ENCODE data around the gene GEMIN7. TPM values are rescaled to one million over a fixed set of nuclear protein-coding genes. Genes with fewer than 3 reads are reported as not detected.

GEMIN7 gene
- total and polyA plus RNA-seq, 12 donors, result 10.7 to 38.2 (median 14.8) TPM

GRCh38 chr19:45100201-45100600 is 21.1 kb downstream of the GEMIN7 start:
- no peak for TF ChIP-seq CTCF (IDR thresholded peaks at IDR 0.05)
- Histone ChIP-seq H3K4me3 (no peak overlapping the region), H3K36me3 (peaks cover 0 to 8% (median 0%) of the 10 kb centered on the region in 9 donors), H3K9me3 (no peaks in the 10 kb centered on the region), H3K27me3 (no peaks in the 10 kb centered on the region), H3K4me1 (peaks cover 16 to 99% (median 77%) of the 10 kb centered on the region in 9 donors), H3K27ac (peak overlapping the region in 4 of 10 donors; percentile 26 to 75 (median 64))
- DNase-seq (no peak), ATAC-seq (no peak)
- WGBS, 2 donors, result 84% methylated on average over 3 of the region's 3 CpGs
- intact Hi-C loops (cut with DNase I), result loop anchor here in 1 of 10 donors (5.0 kb wide), 1 partner anchor 77 kb away; the partner anchor contains the start of genes BLOC1S3 and TRAPPC6A

DNA sequence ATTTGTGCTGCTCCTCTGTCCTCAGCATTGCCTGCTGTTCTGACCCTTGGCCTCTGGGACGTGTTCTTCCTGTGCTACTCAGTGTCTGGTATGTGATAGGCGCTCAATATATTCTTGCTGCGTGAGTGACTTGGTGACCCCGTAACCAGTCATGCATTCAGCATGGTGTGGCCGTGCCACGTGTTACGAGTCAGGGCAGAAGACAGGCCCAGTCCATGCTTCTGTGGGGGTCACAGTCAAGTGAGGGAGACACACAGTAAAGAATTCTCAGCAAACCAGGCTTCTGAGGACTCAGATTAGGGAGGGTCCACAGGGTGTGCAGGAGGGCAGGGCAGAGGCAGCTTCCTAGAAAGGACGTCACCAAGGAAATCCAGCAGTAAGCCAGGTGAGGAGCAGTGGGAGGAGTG is 21.8 kb downstream of the GEMIN7 start:
- no peaks in the 10 kb centered on the region for H3K9me3 ChIP-seq
- peaks cover 0 to 8% (median 0%) of the 10 kb centered on the region in 9 donors for H3K36me3 ChIP-seq
- no peak overlapping the region for H3K4me3 ChIP-seq
- no peak for ATAC-seq
- intact Hi-C loops (cut with DNase I), result loop anchor here in 1 of 10 donors (5.0 kb wide), 1 partner anchor 76 kb away; the partner anchor contains the start of genes BLOC1S3 and TRAPPC6A
- no peak for TF ChIP-seq CTCF (IDR thresholded peaks at IDR 0.05)
- no peaks in the 10 kb centered on the region for H3K27me3 ChIP-seq
- H3K27ac ChIP-seq, result no peak overlapping the region
- WGBS, 2 donors, result 82 to 83% methylated on average over 8 of the region's 8 CpGs
- H3K4me1 ChIP-seq, result peaks cover 16 to 97% (median 71%) of the 10 kb centered on the region in 9 donors
- no peak for DNase-seq

DNA sequence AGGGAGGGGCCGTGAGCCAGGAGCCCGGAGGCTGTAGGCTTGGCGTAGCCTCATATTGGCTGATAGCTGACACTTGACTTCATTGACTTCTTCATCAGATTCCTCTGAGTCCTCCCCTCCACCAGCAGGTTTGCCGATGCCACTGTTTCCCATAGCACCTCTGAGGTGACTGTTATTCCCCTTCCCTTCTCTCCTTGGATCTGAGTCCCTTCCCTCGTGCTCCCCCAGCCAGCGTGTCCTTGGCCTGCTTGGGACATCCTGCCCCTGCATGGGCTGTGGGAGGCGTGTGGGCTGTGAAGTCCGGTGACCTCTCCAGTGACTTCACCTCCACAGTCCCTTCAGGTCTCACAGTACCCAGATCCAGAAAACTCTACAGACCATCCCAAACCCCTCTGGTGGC is 22.7 kb downstream of the GEMIN7 start:
- no peaks in the 10 kb centered on the region for H3K27me3 ChIP-seq
- no peak overlapping the region for H3K4me3 ChIP-seq
- H3K9me3 ChIP-seq, result no peaks in the 10 kb centered on the region
- peaks cover 0 to 8% (median 0%) of the 10 kb centered on the region in 9 donors for H3K36me3 ChIP-seq
- intact Hi-C loops (cut with DNase I), result loop anchor here in 1 of 10 donors (5.0 kb wide), 1 partner anchor 75 kb away; the partner anchor contains the start of genes BLOC1S3 and TRAPPC6A
- H3K4me1 ChIP-seq, result peaks cover 16 to 89% (median 64%) of the 10 kb centered on the region in 9 donors
- DNase-seq (no peak), ATAC-seq (no peak)
- WGBS, 2 donors, result 82% methylated on average over 8 of the region's 8 CpGs
- H3K27ac ChIP-seq, result no peak overlapping the region
- no peak for TF ChIP-seq CTCF (IDR thresholded peaks at IDR 0.05)

- H3K36me3 ChIP-seq, result peaks cover 0 to 8% (median 0%) of the 10 kb centered on the region in 9 donors
- no peak overlapping the region for H3K4me3 ChIP-seq
- ATAC-seq (no peak), DNase-seq (no peak)
- peaks cover 16 to 82% (median 61%) of the 10 kb centered on the region in 9 donors for H3K4me1 ChIP-seq
- WGBS, 2 donors, result 98 to 99% methylated on average over 7 of the region's 7 CpGs
- H3K27me3 ChIP-seq, result no peaks in the 10 kb centered on the region
- H3K27ac ChIP-seq, result peak overlapping the region in 3 of 10 donors; percentile 5 to 49 (median 31)
- H3K9me3 ChIP-seq, result no peaks in the 10 kb centered on the region
- intact Hi-C loops (cut with DNase I), result loop anchor here in 1 of 10 donors (5.0 kb wide), 1 partner anchor 75 kb away; the partner anchor contains the start of genes BLOC1S3 and TRAPPC6A
- TF ChIP-seq CTCF (IDR thresholded peaks at IDR 0.05), result no peak
These were observed 23.4 kb downstream of the GEMIN7 start for GRCh38 chr19:45102481-45102880.

Data from heart right ventricle (tissue), 16 donors.